Measurements from ENCODE around the gene ZNF236. TPM values are rescaled to one million over a fixed set of nuclear protein-coding genes. Genes with fewer than 3 reads are reported as not detected.

ZNF236 gene
- polyA plus RNA-seq, 2 of the 4 experiments (the other 2 are of a cell fraction) = 2.6 to 7.8 TPM

DNA sequence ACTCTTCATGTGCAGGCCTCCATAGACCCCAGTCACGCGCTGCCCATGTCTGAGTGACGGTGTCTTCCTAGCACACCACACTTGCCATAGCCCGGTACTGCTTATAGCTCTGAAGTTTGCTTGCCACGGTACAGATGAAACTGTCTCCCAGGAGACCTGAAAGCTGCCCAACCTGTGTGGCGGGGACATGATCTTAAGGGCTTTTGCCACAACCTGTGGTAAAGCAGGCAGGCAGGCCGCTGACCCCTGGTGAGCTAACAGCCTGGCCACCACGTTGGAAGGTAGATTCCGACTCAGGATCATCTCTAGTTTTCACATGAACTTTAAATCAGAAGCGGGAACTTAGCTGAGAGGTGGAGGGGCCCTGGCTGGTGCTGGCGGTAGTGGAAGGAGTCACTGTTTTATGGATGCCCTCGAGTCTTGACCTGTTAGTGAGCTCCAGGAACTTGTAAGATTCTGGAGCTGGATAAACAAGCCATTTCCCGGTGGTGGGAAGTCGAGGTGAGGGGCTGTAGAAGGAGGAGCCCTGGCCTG, 153.3 kb downstream of the ZNF236 start (continued):
- TF ChIP-seq, protein P1, sequence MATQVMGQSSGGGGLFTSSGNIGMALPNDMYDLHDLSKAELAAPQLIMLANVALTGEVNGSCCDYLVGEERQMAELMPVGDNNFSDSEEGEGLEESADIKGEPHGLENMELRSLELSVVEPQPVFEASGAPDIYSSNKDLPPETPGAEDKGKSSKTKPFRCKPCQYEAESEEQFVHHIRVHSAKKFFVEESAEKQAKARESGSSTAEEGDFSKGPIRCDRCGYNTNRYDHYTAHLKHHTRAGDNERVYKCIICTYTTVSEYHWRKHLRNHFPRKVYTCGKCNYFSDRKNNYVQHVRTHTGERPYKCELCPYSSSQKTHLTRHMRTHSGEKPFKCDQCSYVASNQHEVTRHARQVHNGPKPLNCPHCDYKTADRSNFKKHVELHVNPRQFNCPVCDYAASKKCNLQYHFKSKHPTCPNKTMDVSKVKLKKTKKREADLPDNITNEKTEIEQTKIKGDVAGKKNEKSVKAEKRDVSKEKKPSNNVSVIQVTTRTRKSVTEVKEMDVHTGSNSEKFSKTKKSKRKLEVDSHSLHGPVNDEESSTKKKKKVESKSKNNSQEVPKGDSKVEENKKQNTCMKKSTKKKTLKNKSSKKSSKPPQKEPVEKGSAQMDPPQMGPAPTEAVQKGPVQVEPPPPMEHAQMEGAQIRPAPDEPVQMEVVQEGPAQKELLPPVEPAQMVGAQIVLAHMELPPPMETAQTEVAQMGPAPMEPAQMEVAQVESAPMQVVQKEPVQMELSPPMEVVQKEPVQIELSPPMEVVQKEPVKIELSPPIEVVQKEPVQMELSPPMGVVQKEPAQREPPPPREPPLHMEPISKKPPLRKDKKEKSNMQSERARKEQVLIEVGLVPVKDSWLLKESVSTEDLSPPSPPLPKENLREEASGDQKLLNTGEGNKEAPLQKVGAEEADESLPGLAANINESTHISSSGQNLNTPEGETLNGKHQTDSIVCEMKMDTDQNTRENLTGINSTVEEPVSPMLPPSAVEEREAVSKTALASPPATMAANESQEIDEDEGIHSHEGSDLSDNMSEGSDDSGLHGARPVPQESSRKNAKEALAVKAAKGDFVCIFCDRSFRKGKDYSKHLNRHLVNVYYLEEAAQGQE (IDR thresholded peaks at IDR 0.05) = no peak
- no peak for TF ChIP-seq KDM5A (IDR thresholded peaks at IDR 0.05)
- TF ChIP-seq, protein P2, sequence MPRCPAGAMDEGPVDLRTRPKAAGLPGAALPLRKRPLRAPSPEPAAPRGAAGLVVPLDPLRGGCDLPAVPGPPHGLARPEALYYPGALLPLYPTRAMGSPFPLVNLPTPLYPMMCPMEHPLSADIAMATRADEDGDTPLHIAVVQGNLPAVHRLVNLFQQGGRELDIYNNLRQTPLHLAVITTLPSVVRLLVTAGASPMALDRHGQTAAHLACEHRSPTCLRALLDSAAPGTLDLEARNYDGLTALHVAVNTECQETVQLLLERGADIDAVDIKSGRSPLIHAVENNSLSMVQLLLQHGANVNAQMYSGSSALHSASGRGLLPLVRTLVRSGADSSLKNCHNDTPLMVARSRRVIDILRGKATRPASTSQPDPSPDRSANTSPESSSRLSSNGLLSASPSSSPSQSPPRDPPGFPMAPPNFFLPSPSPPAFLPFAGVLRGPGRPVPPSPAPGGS (IDR thresholded peaks at IDR 0.05) = no peak
- no peak for TF ChIP-seq ZC3H11A (IDR thresholded peaks at IDR 0.05)
- no peak for TF ChIP-seq JUNB (IDR thresholded peaks at IDR 0.05)
- no peak for TF ChIP-seq MAZ (IDR thresholded peaks at IDR 0.05; ENCODE audit: borderline replicate concordance, low read depth, low read length)
- no peak for TF ChIP-seq HDAC2 (IDR thresholded peaks at IDR 0.05)

DNA sequence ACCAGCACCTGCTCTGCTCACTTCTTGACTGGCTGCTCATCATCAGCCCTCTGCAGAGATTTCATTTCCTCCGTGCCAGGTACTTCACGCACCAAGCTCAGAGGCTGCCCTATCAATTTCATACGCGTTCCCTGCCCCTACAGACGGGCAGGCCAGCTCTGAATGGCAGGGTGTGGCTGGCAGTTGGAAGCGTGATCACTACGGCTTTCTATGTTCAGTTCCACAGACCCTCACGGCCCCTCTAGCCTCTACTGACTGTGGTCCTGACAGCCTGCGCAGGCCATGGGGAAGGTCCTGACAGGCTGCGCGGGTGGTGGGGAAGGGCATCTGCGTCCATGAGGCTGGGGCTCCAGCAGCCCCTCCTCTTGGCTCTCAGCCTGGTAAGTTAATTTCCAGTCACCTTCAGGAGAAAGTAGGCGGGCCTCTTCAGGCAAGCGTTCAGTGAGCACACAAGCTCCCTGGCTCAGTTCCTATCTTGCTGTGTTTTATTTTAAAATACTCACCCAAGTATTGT, 154.8 kb downstream of the ZNF236 start:
- Histone ChIP-seq H3K9me3 (no peaks in the 10 kb centered on the region), H3K4me1 (no peaks in the 10 kb centered on the region), H3K27ac (no peak overlapping the region), H3K4me2 (no peak overlapping the region), H3K4me3 (no peak overlapping the region)
- whole genome bisulfite sequencing (ENCODE audit: missing lambda C conversion rate) = 94% methylated on average over 13 of the region's 14 CpGs
- no peak for DNase-seq (ENCODE audit: low read depth in 1 of 2, low spot score in 1 of 2)
- CTCF ChIA-PET = interaction anchor here (0.9 kb wide), 1 partner anchor 174 kb away, joined by 4 read pairs; no protein-coding TSS in a partner anchor
- no peak for TF ChIP-seq CBX2 (IDR thresholded peaks at IDR 0.05; ENCODE audit: borderline replicate concordance, low read depth)
- no peak for TF ChIP-seq RARB (CRISPR knock-in tag; IDR thresholded peaks at IDR 0.05)
- no peak for TF ChIP-seq TP53 (CRISPR knock-in tag; IDR thresholded peaks at IDR 0.05)
- no peak for TF ChIP-seq KDM1A (IDR thresholded peaks at IDR 0.05; ENCODE audit: low read depth)
- TF ChIP-seq NR3C1 (IDR thresholded peaks at IDR 0.05) = no peak
- no peak for TF ChIP-seq RFX5 (IDR thresholded peaks at IDR 0.05)
- TF ChIP-seq, protein P3, sequence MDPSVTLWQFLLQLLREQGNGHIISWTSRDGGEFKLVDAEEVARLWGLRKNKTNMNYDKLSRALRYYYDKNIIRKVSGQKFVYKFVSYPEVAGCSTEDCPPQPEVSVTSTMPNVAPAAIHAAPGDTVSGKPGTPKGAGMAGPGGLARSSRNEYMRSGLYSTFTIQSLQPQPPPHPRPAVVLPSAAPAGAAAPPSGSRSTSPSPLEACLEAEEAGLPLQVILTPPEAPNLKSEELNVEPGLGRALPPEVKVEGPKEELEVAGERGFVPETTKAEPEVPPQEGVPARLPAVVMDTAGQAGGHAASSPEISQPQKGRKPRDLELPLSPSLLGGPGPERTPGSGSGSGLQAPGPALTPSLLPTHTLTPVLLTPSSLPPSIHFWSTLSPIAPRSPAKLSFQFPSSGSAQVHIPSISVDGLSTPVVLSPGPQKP (IDR thresholded peaks at IDR 0.05; ENCODE audit: low read depth, low read length) = no peak
- TF ChIP-seq PHF8 (IDR thresholded peaks at IDR 0.05; ENCODE audit: borderline replicate concordance, low read depth) = no peak
- TF ChIP-seq RCOR1 (IDR thresholded peaks at IDR 0.05; ENCODE audit: low read depth, low read length) = no peak
- no peak for TF ChIP-seq HDAC2 (IDR thresholded peaks at IDR 0.05)
- TF ChIP-seq JUNB (IDR thresholded peaks at IDR 0.05) = no peak
- TF ChIP-seq ESRRA (IDR thresholded peaks at IDR 0.05; ENCODE audit: borderline replicate concordance, low read length) = no peak
- no peak for TF ChIP-seq RNF2 (IDR thresholded peaks at IDR 0.05; ENCODE audit: borderline replicate concordance, low read depth)
- TF ChIP-seq FOSB (CRISPR knock-in tag; IDR thresholded peaks at IDR 0.05) = no peak
- TF ChIP-seq, protein P4, sequence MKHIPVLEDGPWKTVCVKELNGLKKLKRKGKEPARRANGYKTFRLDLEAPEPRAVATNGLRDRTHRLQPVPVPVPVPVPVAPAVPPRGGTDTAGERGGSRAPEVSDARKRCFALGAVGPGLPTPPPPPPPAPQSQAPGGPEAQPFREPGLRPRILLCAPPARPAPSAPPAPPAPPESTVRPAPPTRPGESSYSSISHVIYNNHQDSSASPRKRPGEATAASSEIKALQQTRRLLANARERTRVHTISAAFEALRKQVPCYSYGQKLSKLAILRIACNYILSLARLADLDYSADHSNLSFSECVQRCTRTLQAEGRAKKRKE (CRISPR knock-in tag; IDR thresholded peaks at IDR 0.05; ENCODE audit: low read depth) = no peak
- TF ChIP-seq CEBPB (IDR thresholded peaks at IDR 0.05) = no peak
- POLR2A ChIA-PET = no interaction called here
- FAIRE-seq = no peak
- no peak for ATAC-seq

Measured in A549 (cell line).